GM23338 (cell line): ENCODE results near the gene FANK1. TPM values are rescaled to one million over a fixed set of nuclear protein-coding genes. Genes with fewer than 3 reads are reported as not detected.
"Not testable (repeated sequence)": the region's sequence is repeated elsewhere in the genome, so short reads cannot be mapped to it uniquely, and the experiment has no call there.

Experiments
- ATAC-seq: fragments of 200-7000 bp; cut with Tn5 transposase; 3 replicates; pipeline ENCODE4 v1.9.1; 2020
- DNase-seq: peaks from one replicate; pipeline ENCODE4 v3.0.0-alpha.2; 2015; ENCODE audit warnings: low spot score
- H2AFZ ChIP-seq: fragments of 200-600 bp; sonication (generic); 2 replicates; pipeline ENCODE4 v1.8.0; 2016; ENCODE audit warnings: antibody characterized with exemption, mild to moderate bottlenecking, moderate library complexity
- H3F3A ChIP-seq: fragments of 200-600 bp; sonication (generic); replicated peaks from 2 replicates; pipeline ENCODE4 v1.8.0; 2017; ENCODE audit warnings: antibody characterized with exemption, mixed run types, low read depth
- H3K27ac ChIP-seq: fragments of 200-600 bp; sonication (generic); 2 replicates; pipeline ENCODE4 v1.6.1; 2016; ENCODE audit warnings: low read depth
- H3K27me3 ChIP-seq: fragments of 200-600 bp; sonication (generic); 2 replicates; pipeline ENCODE4 v1.8.0; 2016; ENCODE audit warnings: mild to moderate bottlenecking, mixed run types, moderate library complexity; ENCODE audit not compliant: insufficient read depth
- H3K36me3 ChIP-seq: fragments of 200-600 bp; sonication (generic); 2 replicates; pipeline ENCODE4 v1.8.0; 2016; ENCODE audit warnings: mild to moderate bottlenecking; ENCODE audit not compliant: insufficient read depth
- H3K4me1 ChIP-seq: fragments of 200-600 bp; sonication (generic); 2 replicates; pipeline ENCODE4 v1.8.0; 2016; ENCODE audit warnings: mild to moderate bottlenecking, moderate library complexity; ENCODE audit not compliant: insufficient read depth
- H3K4me2 ChIP-seq: fragments of 200-600 bp; sonication (generic); 2 replicates; pipeline ENCODE4 v1.7.1; 2017; ENCODE audit warnings: mixed run types
- H3K4me3 ChIP-seq: fragments of 200-600 bp; sonication (generic); 2 replicates; pipeline ENCODE4 v1.6.1; 2016; ENCODE audit warnings: mixed run types
- H3K79me2 ChIP-seq: fragments of 200-600 bp; sonication (generic); replicated peaks from 2 replicates; pipeline ENCODE4 v1.8.0; 2017; ENCODE audit warnings: mild to moderate bottlenecking; ENCODE audit not compliant: insufficient read depth
- H3K9me2 ChIP-seq: fragments of 200-600 bp; sonication (generic); 2 replicates; pipeline ENCODE4 v1.8.0; 2017; ENCODE audit not compliant: insufficient read depth
- H4K20me1 ChIP-seq: fragments of 200-600 bp; sonication (generic); replicated peaks from 2 replicates; pipeline ENCODE4 v1.8.0; 2017; ENCODE audit warnings: mild to moderate bottlenecking; ENCODE audit not compliant: insufficient read depth
- H3K27ac Mint-ChIP-seq: 2 replicates; pipeline ENCODE4 v1.8.0; 2020; ENCODE audit warnings: inconsistent platforms, mild to moderate bottlenecking, moderate library complexity, mixed read lengths
- H3K27me3 Mint-ChIP-seq: 3 replicates; pipeline ENCODE4 v1.8.0; 2022; ENCODE audit warnings: low read depth, mild to moderate bottlenecking, moderate library complexity, mixed read lengths, inconsistent platforms; ENCODE audit not compliant: insufficient read depth, poor library complexity
- H3K36me3 Mint-ChIP-seq: 3 replicates; pipeline ENCODE4 v1.8.0; 2021; ENCODE audit warnings: low read depth, mild to moderate bottlenecking, inconsistent platforms, moderate library complexity, mixed read lengths
- H3K4me1 Mint-ChIP-seq: 3 replicates; pipeline ENCODE4 v1.8.0; 2020; ENCODE audit warnings: mild to moderate bottlenecking, inconsistent platforms, mixed read lengths
- H3K4me3 Mint-ChIP-seq: 3 replicates; pipeline ENCODE4 v1.8.0; 2021; ENCODE audit warnings: moderate library complexity, mild to moderate bottlenecking, inconsistent platforms, mixed read lengths
- H3K9me3 Mint-ChIP-seq: 3 replicates; pipeline ENCODE4 v1.8.0; 2020; ENCODE audit warnings: moderate library complexity, mild to moderate bottlenecking, inconsistent platforms, mixed read lengths
- POLR2AphosphoS5 ChIP-seq: IDR thresholded peaks from 2 replicates; pipeline ENCODE4 v1.6.1; 2016; ENCODE audit warnings: antibody characterized with exemption, low read depth
- polyA plus RNA-seq: library from polyadenylated mRNA; unstranded; fragments of >200 nt; fragmentation: Nextera tagmentation; extraction: Ambion mirVana; gene quantifications from 2 replicates; pipeline ENCODE4 v1.2.1, GENCODE V29; 2016
- total RNA-seq: library from RNA; depleted of rRNA; stranded (reverse); fragments of >200 nt; shearing (Covaris generic); gene quantifications from 2 replicates; pipeline ENCODE4 v1.2.3, GENCODE V29; 2014

FANK1 gene
- total and polyA plus RNA-seq, 2 experiments from 2014 or later = 0.37 to 0.69 TPM

DNA sequence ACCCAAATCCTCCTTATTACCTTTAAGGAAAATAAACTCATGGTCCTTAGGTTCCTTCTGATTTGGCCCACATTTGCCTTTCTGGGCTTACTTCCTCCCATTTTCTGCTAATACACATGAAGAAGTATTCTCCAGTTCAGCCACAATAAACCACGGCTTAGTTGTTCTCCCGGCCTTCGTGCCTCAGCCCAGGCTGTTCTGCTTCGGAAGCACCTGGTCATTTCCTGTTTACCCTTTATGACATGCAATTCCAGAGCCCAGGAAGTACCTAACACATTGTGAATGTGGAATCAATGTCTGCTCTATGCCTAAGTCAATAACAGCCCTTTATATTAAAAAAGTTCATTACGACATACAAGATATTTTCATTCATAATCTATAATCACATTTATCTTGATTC is 4.0 kb upstream of the FANK1 start:
- H3K79me2 ChIP-seq = not testable (repeated sequence)

GRCh38 chr10:125894176-125894575 is 2.2 kb upstream of the FANK1 start:
- ATAC-seq, H3F3A ChIP-seq, H3K4me3 ChIP-seq, H3K36me3 ChIP-seq, H3K4me3 Mint-ChIP-seq, H3K79me2 ChIP-seq, H3K9me2 ChIP-seq, DNase-seq, H3K27ac Mint-ChIP-seq, H2AFZ ChIP-seq, H4K20me1 ChIP-seq, H3K36me3 Mint-ChIP-seq, H3K27ac ChIP-seq: not testable (repeated sequence)
- H3K27me3 ChIP-seq = peaks cover 35% of the 10 kb centered on the region
- Mint-ChIP-seq H3K27me3 (peaks cover 15% of the 10 kb centered on the region), H3K4me1 (peaks cover 22% of the 10 kb centered on the region), H3K9me3 (peaks cover 14% of the 10 kb centered on the region)
- peak overlapping the region; percentile 80 for H3K4me2 ChIP-seq
- H3K4me1 ChIP-seq = peaks cover 33% of the 10 kb centered on the region

More for the DNA sequence above, 4.0 kb upstream of the FANK1 start:
- H3K4me1 Mint-ChIP-seq = peaks cover 22% of the 10 kb centered on the region
- not testable (repeated sequence) for H3K36me3 Mint-ChIP-seq, H2AFZ ChIP-seq, H3F3A ChIP-seq, H3K27ac ChIP-seq, H3K4me3 Mint-ChIP-seq, H3K4me3 ChIP-seq, ATAC-seq, H3K36me3 ChIP-seq, H3K27ac Mint-ChIP-seq, DNase-seq, H3K9me2 ChIP-seq, H4K20me1 ChIP-seq
- peaks cover 13% of the 10 kb centered on the region for H3K9me3 Mint-ChIP-seq
- H3K27me3 ChIP-seq = peaks cover 25% of the 10 kb centered on the region
- peaks cover 12% of the 10 kb centered on the region for H3K27me3 Mint-ChIP-seq
- peak overlapping the region; percentile 20; the same call in 1 of the 2 replicates for H3K4me2 ChIP-seq
- H3K4me1 ChIP-seq = peaks cover 32% of the 10 kb centered on the region

GRCh38 chr10:125895130-125896087 is 955 bp upstream of the FANK1 start:
- peaks cover 35% of the 10 kb centered on the region for H3K27me3 ChIP-seq
- peaks cover 11% of the 10 kb centered on the region for H3K9me3 Mint-ChIP-seq
- not testable (repeated sequence) for H3F3A ChIP-seq, H3K79me2 ChIP-seq, H2AFZ ChIP-seq, H4K20me1 ChIP-seq, H3K36me3 ChIP-seq, H3K9me2 ChIP-seq, H3K36me3 Mint-ChIP-seq, H3K27ac ChIP-seq
- TF ChIP-seq POLR2AphosphoS5 = peak; percentile 39
- H3K27me3 Mint-ChIP-seq = peaks cover 15% of the 10 kb centered on the region
- H3K4me1 ChIP-seq = peaks cover 33% of the 10 kb centered on the region
- peak overlapping the region; percentile 86 for H3K4me3 Mint-ChIP-seq
- peak overlapping the region; percentile 80 for H3K4me2 ChIP-seq
- peak overlapping the region; percentile 57 for H3K27ac Mint-ChIP-seq
- peaks cover 22% of the 10 kb centered on the region for H3K4me1 Mint-ChIP-seq
- DNase-seq = peak; percentile 80
- peak overlapping the region; percentile 88 for H3K4me3 ChIP-seq
- peak; percentile 75 for ATAC-seq

DNA sequence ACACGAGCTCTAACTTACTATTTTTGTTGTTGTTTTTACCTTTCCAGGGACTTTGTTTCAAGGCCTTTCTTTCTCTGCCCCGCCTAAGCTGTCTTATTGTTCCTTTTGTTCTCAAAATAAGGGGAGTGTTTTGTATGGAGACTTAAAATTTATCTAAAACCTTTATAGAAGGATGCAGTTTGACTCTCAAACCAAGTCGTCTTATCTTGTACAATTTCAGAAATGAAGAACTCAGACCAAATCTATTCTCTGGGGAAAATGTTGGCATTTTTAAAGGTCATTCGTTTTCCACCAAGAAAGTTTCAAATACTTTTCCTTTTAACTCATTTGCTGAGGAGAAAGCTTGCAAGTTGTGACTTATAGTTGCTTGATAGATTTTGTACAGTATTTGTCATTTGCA is 953 bp downstream of the FANK1 start:
- Mint-ChIP-seq H3K4me1 (peaks cover 30% of the 10 kb centered on the region), H3K4me3 (peak overlapping the region; percentile 88), H3K27me3 (peaks cover 15% of the 10 kb centered on the region), H3K9me3 (peaks cover 11% of the 10 kb centered on the region)
- Histone ChIP-seq H2AFZ (peak overlapping the region; percentile 78; the same call in 1 of the 2 replicates), H3K4me1 (peaks cover 30% of the 10 kb centered on the region), H3K4me3 (peak overlapping the region; percentile 88), H3K4me2 (peak overlapping the region; percentile 80), H3K27me3 (peaks cover 35% of the 10 kb centered on the region)
- H3F3A ChIP-seq, ATAC-seq, H3K79me2 ChIP-seq, H3K36me3 Mint-ChIP-seq, H3K36me3 ChIP-seq, H3K27ac Mint-ChIP-seq, H4K20me1 ChIP-seq, H3K27ac ChIP-seq, H3K9me2 ChIP-seq, DNase-seq: not testable (repeated sequence)

- Mint-ChIP-seq H3K36me3 (peaks cover 14% of the 10 kb centered on the region), H3K27me3 (peaks cover 11% of the 10 kb centered on the region), H3K4me1 (peaks cover 23% of the 10 kb centered on the region), H3K9me3 (peaks cover 20% of the 10 kb centered on the region)
- H4K20me1 ChIP-seq, DNase-seq, H3K36me3 ChIP-seq, H3K9me2 ChIP-seq, H3F3A ChIP-seq, H3K4me3 ChIP-seq, H3K4me3 Mint-ChIP-seq, H3K27ac Mint-ChIP-seq, ATAC-seq, H2AFZ ChIP-seq, H3K4me2 ChIP-seq, H3K27ac ChIP-seq, H3K79me2 ChIP-seq: not testable (repeated sequence)
- Histone ChIP-seq H3K4me1 (peaks cover 18% of the 10 kb centered on the region), H3K27me3 (peaks cover 16% of the 10 kb centered on the region)
Measured at GRCh38 chr10:125900963-125901362, 4.6 kb downstream of the FANK1 start.

- not testable (repeated sequence) for H3K36me3 ChIP-seq, H3K27me3 ChIP-seq, H3K9me2 ChIP-seq, H3K27me3 Mint-ChIP-seq, H3K4me3 ChIP-seq, ATAC-seq, H3K4me3 Mint-ChIP-seq, H3K79me2 ChIP-seq, H4K20me1 ChIP-seq, H3F3A ChIP-seq, H3K36me3 Mint-ChIP-seq
- Mint-ChIP-seq H3K27ac (0 out of 2 replicates have a peak overlapping the region, but pooled peaks have one; percentile 80), H3K4me1 (peaks cover 18% of the 10 kb centered on the region; the same call in 2 of the 3 replicates), H3K9me3 (peaks cover 16% of the 10 kb centered on the region)
- Histone ChIP-seq H3K4me2 (peak overlapping the region; percentile 48; the same call in 1 of the 2 replicates), H2AFZ (peak overlapping the region; percentile 78; the same call in 1 of the 2 replicates), H3K27ac (0 out of 2 replicates have a peak overlapping the region, but pooled peaks have one; percentile 26), H3K4me1 (peaks cover 13% of the 10 kb centered on the region; the same call in 1 of the 2 replicates)
- DNase-seq = peak; percentile 45
Measured at GRCh38 chr10:125903135-125903640, 6.8 kb downstream of the FANK1 start.
